K562 (cell line): ENCODE measurements around the gene EPX. TPM values are rescaled to one million over a fixed set of nuclear protein-coding genes. Genes with fewer than 3 reads are reported as not detected.

ENCODE experiments used
- ARID1B ChIP-seq: fragments of 450-650 bp; IDR thresholded peaks from 2 replicates; pipeline ENCODE4 v1.6.1; 2016; ENCODE audit warnings: antibody characterized with exemption, mild to moderate bottlenecking, inconsistent platforms
- C11orf30 ChIP-seq: fragments of 450-650 bp; IDR thresholded peaks from 2 replicates; pipeline ENCODE4 v1.6.1; 2016; ENCODE audit warnings: low read depth, mild to moderate bottlenecking
- DNMT1 ChIP-seq: fragments of 450-650 bp; IDR thresholded peaks from 2 replicates; pipeline ENCODE4 v1.6.1; 2016; ENCODE audit warnings: antibody characterized with exemption, mild to moderate bottlenecking
- GTF2F1 ChIP-seq: IDR thresholded peaks from 2 replicates; pipeline ENCODE4 v1.6.1; 2011; ENCODE audit warnings: low read depth, low read length, improper control_type of control experiment
- IRF2 ChIP-seq: sonication (generic); formaldehyde crosslinking; IDR thresholded peaks from 2 replicates; pipeline ENCODE4 v1.8.1; 2022; ENCODE audit warnings: mild to moderate bottlenecking, missing genetic modification reagents
- KDM4B ChIP-seq, 2 experiments: fragments of 450-650 bp in 1 of 2; sonication (generic) in 1 of 2; IDR thresholded peaks; 2 replicates each; pipeline ENCODE4 v1.6.1; 2016 to 2017; ENCODE audit warnings: borderline replicate concordance in 2 of 2, antibody characterized with exemption in 1 of 2, low read depth in 1 of 2, mild to moderate bottlenecking in 1 of 2
- KLF6 ChIP-seq: fragments of 250-450 bp; sonication (Bioruptor Pico); IDR thresholded peaks from 2 replicates; pipeline ENCODE4 v1.4.0; 2020; ENCODE audit warnings: mild to moderate bottlenecking, moderate library complexity, borderline replicate concordance
- MNT ChIP-seq, 2 experiments: fragments of 450-650 bp; conservative IDR thresholded peaks; 2 replicates each; pipeline ENCODE4 v1.6.1; 2017; ENCODE audit warnings: mild to moderate bottlenecking in 2 of 2, moderate library complexity in 2 of 2
- NBN ChIP-seq: fragments of 450-650 bp; IDR thresholded peaks from 2 replicates; pipeline ENCODE4 v1.6.1; 2016; ENCODE audit warnings: low read depth, mild to moderate bottlenecking
- NCOA1 ChIP-seq: fragments of 450-650 bp; IDR thresholded peaks from 2 replicates; pipeline ENCODE4 v1.6.1; 2016; ENCODE audit warnings: low read depth
- NCOA6 ChIP-seq: fragments of 450-650 bp; IDR thresholded peaks from 2 replicates; pipeline ENCODE4 v1.6.1; 2017; ENCODE audit warnings: mild to moderate bottlenecking
- NFXL1 ChIP-seq: fragments of 450-650 bp; formaldehyde crosslinking; IDR thresholded peaks from 2 replicates; pipeline ENCODE4 v1.4.0; 2021; ENCODE audit warnings: mild to moderate bottlenecking
- POLR3G ChIP-seq: IDR thresholded peaks from 2 replicates; pipeline ENCODE4 v1.6.1; 2011; ENCODE audit not compliant: insufficient read length, insufficient replicate concordance; ENCODE audit errors: extremely low read depth
- RAD21 ChIP-seq, 2 experiments: fragments of 250-450 bp in 1 of 2; fragments of 450-650 bp in 1 of 2; sonication (Bioruptor Pico) in 1 of 2; formaldehyde crosslinking in 1 of 2; IDR thresholded peaks in 1 of 2; conservative IDR thresholded peaks in 1 of 2; 2 replicates each; pipeline versions ENCODE4 v1.4.0 to v1.8.0; 2020 to 2022; ENCODE audit warnings: mild to moderate bottlenecking in 2 of 2, moderate library complexity in 1 of 2
- TCF3 ChIP-seq: sonication (generic); formaldehyde crosslinking; IDR thresholded peaks from 2 replicates; pipeline ENCODE4 v1.4.0; 2020; ENCODE audit warnings: mild to moderate bottlenecking, missing genetic modification reagents
- ZC3H4 ChIP-seq: sonication (generic); formaldehyde crosslinking; IDR thresholded peaks from 2 replicates; pipeline ENCODE4 v1.9.0; 2021; ENCODE audit warnings: missing genetic modification reagents, borderline replicate concordance
- ZNF263 ChIP-seq: sonication (generic); formaldehyde crosslinking; IDR thresholded peaks from 2 replicates; pipeline ENCODE4 v1.8.0; 2022; ENCODE audit warnings: mild to moderate bottlenecking, missing genetic modification reagents, borderline replicate concordance
- ZNF717 ChIP-seq: fragments of 250-450 bp; sonication (Bioruptor Pico); IDR thresholded peaks from 2 replicates; pipeline ENCODE4 v1.5.0; 2021
- polyA plus RNA-seq, 8 experiments: library from polyadenylated mRNA; depleted of rRNA in 4 of 8; stranded (reverse) in 5 of 8; unstranded in 3 of 8; fragments of >200 nt; fragmentation: Nextera tagmentation in 2 of 8; fragmentation: Illumina TruSeq in 1 of 8; extraction: Ambion mirVana in 2 of 8; extraction: Trizol in 1 of 8; gene quantifications; 2 replicates each; pipeline versions ENCODE4 v1.2.1 to v1.2.3, GENCODE V29; 2011 to 2014; ENCODE audit warnings: inconsistent platforms in 1 of 8, missing spikeins in 1 of 8
- total RNA-seq, 7 experiments: library from RNA; depleted of rRNA in 6 of 7; stranded (reverse); fragments of >200 nt in 6 of 7; fragmentation: Illumina TruSeq in 2 of 7; extraction: Trizol in 2 of 7; gene quantifications; 2 replicates each; pipeline versions ENCODE4 v1.2.1 to v1.2.3, GENCODE V29; 2011 to 2021; ENCODE audit warnings: low replicate concordance in 1 of 7
- TF ChIP-seq, protein P1 (sequence below): IDR thresholded peaks from 2 replicates; pipeline ENCODE4 v1.6.1; 2012; ENCODE audit warnings: low read depth, low read length, improper control_type of control experiment, borderline replicate concordance
- TF ChIP-seq, protein P2 (sequence below): fragments of 450-650 bp; IDR thresholded peaks from 2 replicates; pipeline ENCODE4 v1.7.1; 2018; ENCODE audit warnings: mild to moderate bottlenecking, low read depth; ENCODE audit not compliant: partially characterized antibody
- TF ChIP-seq, protein P3 (sequence below): fragments of 450-650 bp; formaldehyde crosslinking; IDR thresholded peaks from 2 replicates; pipeline ENCODE4 v1.4.0; 2020; ENCODE audit warnings: mild to moderate bottlenecking

Gene EPX
- total and polyA plus RNA-seq, 9 of the 15 experiments (the other 6 are each of a cell fraction or from before 2014, with no cell fraction given): 0.07 to 0.33 (median 0.19) TPM; not detected in 3

DNA sequence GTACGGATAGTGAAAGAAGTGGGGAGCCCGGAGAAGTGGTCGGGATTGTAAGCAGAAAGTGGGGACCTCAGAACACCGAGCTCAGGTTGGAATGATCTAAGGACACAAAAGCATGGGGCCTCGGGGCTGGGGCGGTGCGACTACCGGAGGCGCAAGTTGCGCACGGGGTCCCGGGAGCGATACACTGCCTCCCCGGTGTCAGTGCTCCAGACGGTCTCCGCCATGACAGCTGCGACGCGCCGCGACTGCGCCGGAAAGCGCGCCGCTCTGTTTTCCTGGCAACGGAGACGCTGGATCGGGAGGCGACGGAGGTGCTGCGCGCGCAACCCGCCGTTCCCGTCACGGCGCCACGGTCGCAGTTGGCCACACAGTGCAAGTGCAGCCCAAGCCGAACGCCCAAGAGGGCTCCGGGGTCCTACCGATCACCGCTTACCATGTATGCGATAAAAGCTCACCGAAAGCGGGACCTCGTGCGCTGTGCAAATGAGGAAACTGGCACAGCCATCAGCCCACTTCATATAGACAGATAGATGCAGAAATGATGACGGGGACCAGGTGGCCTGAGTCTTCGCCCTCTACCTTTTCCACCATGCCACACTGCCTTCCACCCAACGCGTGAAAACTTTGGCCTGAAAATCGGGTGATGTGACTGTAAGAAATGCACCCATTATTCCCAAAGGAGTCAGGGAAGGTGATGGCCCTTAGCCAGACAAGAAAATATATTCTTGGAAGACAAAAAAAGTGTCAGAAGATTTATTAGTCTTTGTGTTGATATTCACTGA lies 26.7 kb downstream of the EPX start, which contains the start of gene MKS1 (continued):
- TF ChIP-seq C11orf30 (peak; percentile 98), NBN (no peak), ARID1B (no peak), ZC3H4 (no peak; the same call in 1 of the 2 replicates), KLF6 (no peak), IRF2 (CRISPR knock-in tag) (no peak), ZNF263 (CRISPR knock-in tag) (0 out of 2 replicates have a peak, but pooled peaks have one; percentile 6), NCOA1 (no peak), NCOA6 (no peak), ZNF717 (CRISPR knock-in tag) (no peak), TCF3 (CRISPR knock-in tag) (peak; percentile 3; the same call in 1 of the 2 replicates), KDM4B (IDR thresholded peaks at IDR 0.05; ENCODE audit: borderline replicate concordance in 2 of 2, low read depth in 1 of 2) (no peak), RAD21 (CRISPR knock-in tag; conservative IDR thresholded peaks at IDR 0.05 in 1 of 2, IDR thresholded peaks at IDR 0.05 in 1 of 2) (no peak), GTF2F1 (no peak), DNMT1 (no peak), NFXL1 (CRISPR knock-in tag) (no peak), POLR3G (no peak), MNT (conservative IDR thresholded peaks at IDR 0.05) (peak; percentile 63 to 81; a peak in 3 of 4 replicates)
- TF ChIP-seq, protein P1, sequence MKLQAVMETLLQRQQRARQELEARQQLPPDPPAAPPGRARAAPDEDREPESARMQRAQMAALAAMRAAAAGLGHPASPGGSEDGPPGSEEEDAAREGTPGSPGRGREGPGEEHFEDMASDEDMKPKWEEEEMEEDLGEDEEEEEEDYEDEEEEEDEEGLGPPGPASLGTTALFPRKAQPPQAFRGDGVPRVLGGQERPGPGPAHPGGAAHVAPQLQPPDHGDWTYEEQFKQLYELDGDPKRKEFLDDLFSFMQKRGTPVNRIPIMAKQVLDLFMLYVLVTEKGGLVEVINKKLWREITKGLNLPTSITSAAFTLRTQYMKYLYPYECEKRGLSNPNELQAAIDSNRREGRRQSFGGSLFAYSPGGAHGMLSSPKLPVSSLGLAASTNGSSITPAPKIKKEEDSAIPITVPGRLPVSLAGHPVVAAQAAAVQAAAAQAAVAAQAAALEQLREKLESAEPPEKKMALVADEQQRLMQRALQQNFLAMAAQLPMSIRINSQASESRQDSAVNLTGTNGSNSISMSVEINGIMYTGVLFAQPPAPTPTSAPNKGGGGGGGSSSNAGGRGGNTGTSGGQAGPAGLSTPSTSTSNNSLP: no peak
- TF ChIP-seq, protein P2, sequence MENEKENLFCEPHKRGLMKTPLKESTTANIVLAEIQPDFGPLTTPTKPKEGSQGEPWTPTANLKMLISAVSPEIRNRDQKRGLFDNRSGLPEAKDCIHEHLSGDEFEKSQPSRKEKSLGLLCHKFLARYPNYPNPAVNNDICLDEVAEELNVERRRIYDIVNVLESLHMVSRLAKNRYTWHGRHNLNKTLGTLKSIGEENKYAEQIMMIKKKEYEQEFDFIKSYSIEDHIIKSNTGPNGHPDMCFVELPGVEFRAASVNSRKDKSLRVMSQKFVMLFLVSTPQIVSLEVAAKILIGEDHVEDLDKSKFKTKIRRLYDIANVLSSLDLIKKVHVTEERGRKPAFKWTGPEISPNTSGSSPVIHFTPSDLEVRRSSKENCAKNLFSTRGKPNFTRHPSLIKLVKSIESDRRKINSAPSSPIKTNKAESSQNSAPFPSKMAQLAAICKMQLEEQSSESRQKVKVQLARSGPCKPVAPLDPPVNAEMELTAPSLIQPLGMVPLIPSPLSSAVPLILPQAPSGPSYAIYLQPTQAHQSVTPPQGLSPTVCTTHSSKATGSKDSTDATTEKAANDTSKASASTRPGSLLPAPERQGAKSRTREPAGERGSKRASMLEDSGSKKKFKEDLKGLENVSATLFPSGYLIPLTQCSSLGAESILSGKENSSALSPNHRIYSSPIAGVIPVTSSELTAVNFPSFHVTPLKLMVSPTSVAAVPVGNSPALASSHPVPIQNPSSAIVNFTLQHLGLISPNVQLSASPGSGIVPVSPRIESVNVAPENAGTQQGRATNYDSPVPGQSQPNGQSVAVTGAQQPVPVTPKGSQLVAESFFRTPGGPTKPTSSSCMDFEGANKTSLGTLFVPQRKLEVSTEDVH: no peak
- TF ChIP-seq, protein P3, sequence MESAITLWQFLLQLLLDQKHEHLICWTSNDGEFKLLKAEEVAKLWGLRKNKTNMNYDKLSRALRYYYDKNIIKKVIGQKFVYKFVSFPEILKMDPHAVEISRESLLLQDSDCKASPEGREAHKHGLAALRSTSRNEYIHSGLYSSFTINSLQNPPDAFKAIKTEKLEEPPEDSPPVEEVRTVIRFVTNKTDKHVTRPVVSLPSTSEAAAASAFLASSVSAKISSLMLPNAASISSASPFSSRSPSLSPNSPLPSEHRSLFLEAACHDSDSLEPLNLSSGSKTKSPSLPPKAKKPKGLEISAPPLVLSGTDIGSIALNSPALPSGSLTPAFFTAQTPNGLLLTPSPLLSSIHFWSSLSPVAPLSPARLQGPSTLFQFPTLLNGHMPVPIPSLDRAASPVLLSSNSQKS (CRISPR knock-in tag): no peak
